ENCODE measurements around the gene C20orf96.

DNA sequence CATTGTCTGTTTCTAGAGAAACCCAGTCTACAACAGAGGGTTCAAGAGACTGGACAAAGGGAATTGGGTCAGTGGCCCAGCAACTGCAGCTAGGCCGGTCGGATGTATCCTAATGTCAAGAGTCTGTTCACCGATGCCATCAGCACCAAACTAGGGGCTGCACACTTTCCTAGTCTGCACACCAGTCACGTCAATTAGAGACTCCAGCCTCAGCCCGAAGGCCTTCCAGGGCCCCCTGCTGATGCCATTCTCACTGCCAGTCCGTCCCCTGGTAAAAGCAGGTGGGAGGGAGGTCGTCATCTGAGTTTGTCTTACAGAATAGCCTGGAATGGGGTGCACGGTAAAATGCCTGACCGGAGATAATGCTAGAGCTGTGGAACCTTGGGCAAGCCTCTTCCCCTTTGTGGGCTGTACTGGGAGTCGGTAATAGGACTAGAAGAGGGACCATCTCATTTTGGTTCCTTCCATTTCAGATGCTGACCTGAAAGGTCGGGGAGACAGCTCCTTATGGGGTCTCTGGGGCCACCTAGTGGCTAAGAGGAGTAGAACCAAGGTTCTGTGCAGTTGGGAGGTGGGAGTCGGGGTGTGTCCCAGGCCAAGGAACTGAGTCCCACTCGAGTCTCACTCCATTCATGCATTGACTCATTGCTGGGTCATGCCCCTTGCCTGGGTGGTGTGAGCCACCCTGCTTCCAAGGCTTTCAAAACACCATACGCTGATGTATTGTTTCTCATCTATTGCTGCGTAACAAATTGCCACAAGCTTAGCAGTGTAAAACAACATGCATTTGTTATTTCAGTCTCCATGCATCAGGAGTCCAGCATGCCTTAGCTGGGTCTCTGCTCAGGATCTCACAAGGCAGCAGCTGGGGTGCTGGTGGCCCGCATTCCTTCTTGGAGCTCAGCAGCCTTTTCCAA lies 39.9 kb upstream of the C20orf96 start:
- no peak for TF ChIP-seq GATA2 (IDR thresholded peaks at IDR 0.05; ENCODE audit: low read depth, low read length)
- TF ChIP-seq GATA3 (IDR thresholded peaks at IDR 0.05; ENCODE audit: low read depth, low read length), result no peak

Data from SH-SY5Y (cell line).